Measurements from ENCODE around the gene CDCP2. TPM values are rescaled to one million over a fixed set of nuclear protein-coding genes. Genes with fewer than 3 reads are reported as not detected.

Gene CDCP2
- total RNA-seq, 2 donors from 2014 or later: 0.10 TPM; not detected in 1

DNA sequence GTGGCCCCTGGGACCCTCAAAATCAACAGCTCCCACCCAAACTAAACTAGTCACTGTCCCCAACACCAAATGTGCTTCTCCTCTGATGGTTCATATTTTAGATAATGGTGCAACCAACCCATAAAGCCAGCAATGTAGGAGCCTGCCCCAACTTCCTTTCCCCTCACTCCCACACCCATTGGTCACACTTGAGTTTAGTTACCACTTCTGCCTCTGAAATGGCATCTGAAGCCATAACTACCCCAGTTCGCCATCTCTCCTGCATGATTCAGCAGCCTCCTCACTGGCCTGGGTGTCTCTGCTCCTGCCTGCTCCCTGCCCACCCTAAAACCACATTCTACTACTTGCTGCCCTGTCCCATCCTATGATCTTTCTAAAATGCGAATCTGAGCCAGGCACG is 3.4 kb upstream of the CDCP2 start:
- intact Hi-C loops (cut with DNase I): no loop called here
- TF ChIP-seq, protein P1, sequence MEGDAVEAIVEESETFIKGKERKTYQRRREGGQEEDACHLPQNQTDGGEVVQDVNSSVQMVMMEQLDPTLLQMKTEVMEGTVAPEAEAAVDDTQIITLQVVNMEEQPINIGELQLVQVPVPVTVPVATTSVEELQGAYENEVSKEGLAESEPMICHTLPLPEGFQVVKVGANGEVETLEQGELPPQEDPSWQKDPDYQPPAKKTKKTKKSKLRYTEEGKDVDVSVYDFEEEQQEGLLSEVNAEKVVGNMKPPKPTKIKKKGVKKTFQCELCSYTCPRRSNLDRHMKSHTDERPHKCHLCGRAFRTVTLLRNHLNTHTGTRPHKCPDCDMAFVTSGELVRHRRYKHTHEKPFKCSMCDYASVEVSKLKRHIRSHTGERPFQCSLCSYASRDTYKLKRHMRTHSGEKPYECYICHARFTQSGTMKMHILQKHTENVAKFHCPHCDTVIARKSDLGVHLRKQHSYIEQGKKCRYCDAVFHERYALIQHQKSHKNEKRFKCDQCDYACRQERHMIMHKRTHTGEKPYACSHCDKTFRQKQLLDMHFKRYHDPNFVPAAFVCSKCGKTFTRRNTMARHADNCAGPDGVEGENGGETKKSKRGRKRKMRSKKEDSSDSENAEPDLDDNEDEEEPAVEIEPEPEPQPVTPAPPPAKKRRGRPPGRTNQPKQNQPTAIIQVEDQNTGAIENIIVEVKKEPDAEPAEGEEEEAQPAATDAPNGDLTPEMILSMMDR (IDR thresholded peaks at IDR 0.05): no peak
- Histone ChIP-seq H3K27ac (no peak overlapping the region), H3K4me3 (no peak overlapping the region), H3K9me3 (no peaks in the 10 kb centered on the region), H3K36me3 (no peaks in the 10 kb centered on the region), H3K27me3 (no peaks in the 10 kb centered on the region), H3K9ac (ENCODE audit: low read depth in 2 of 2, low read length in 2 of 2) (no peak overlapping the region), H3K4me1 (no peaks in the 10 kb centered on the region)
- no peak for DNase-seq

DNA sequence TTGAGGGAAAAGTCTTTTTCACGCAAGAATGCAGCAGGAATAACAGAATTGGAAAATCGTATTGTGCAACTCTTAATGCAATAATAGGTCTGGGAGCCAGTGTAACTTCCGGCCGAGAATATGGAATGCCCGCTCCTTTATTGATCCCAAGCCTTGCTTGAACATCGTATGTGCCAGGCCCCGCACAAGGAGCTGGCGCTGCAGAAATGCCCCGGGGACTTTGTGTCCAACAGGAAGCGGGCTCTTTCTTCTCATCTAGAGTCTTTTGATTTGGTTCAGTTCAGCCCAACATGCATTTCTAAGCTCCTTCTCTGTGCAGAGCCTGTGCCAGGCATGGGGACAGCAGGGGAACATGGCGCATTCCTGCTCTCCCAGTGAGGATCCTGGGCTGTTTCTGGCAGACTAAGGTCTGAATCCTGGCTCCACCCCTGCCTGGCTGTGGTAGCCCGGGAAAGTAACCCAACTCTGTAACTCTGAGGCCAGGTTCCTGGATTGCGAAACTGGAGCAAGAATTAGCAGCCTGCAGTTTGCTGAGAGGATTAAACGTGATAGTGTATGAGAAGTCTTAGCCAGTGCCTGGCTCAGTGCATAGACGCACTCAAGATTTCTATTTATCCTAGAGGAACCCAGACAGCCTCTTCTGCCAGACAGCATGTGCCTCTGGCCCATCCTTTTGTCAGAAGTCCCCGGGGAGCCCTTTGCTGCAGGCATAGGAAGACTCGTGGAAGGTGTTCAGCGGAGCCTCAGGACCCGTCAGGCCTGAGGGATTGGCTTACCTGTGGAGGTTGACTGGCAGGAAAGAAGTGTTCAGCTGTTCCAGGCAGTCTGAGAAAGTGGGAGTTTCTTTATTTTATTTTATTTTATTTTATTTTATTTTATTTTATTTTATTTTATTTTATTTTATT is 987 bp upstream of the CDCP2 start:
- Histone ChIP-seq H3K9me3 (no peaks in the 10 kb centered on the region), H3K27ac (no peak overlapping the region), H3K36me3 (no peaks in the 10 kb centered on the region), H3K4me1 (no peaks in the 10 kb centered on the region), H3K27me3 (no peaks in the 10 kb centered on the region), H3K9ac (ENCODE audit: low read depth in 2 of 2, low read length in 2 of 2) (no peak overlapping the region), H3K4me3 (no peak overlapping the region)
- intact Hi-C loops (cut with DNase I): no loop called here
- TF ChIP-seq, protein P1 (IDR thresholded peaks at IDR 0.05): no peak
- DNase-seq: peak; percentile 79

DNA sequence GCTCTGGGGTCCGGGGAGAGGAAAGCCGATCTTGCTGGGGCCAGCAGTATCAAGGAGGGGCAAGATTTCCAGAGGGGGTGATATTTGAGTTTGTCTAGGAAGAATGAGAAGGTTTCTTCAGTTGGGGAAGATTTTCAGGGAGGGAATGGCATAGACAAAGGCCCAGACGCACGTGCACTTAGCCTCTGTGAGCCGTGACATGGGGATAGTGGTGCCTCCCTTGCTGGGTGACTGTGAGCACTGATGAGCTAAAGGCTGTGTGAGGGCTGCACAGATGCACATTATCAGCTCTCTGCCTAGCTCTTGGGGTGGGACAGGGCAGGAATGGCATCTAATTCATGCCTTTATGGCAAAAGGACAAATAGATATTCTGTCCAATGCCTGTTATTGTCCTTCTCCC is 1.8 kb downstream of the CDCP2 start:
- Histone ChIP-seq H3K9me3 (no peaks in the 10 kb centered on the region), H3K27ac (no peak overlapping the region), H3K4me3 (no peak overlapping the region), H3K36me3 (no peaks in the 10 kb centered on the region), H3K9ac (ENCODE audit: low read depth in 2 of 2, low read length in 2 of 2) (no peak overlapping the region), H3K4me1 (no peaks in the 10 kb centered on the region), H3K27me3 (no peaks in the 10 kb centered on the region)
- intact Hi-C loops (cut with DNase I): no loop called here
- no peak for DNase-seq
- TF ChIP-seq, protein P1 (IDR thresholded peaks at IDR 0.05): no peak

DNA sequence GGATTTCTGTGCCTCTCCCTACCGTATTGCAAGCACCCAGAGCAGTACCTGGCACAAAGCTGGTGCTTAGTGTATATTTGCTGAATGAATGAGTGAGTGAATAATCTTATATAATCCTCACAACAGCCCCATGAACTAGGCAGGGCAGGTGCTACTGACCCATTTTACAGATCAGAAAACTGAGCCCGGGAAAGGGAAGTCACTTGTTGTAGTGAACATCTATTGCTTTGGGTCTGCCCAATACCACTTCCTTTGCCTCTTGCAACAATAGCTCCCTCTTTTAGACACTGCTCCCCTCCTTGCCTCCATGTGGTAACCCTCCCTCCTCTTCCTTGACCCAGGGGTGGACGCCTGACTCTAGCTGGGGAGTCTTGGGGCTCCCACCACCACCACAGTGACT is 3.1 kb downstream of the CDCP2 start:
- Histone ChIP-seq H3K4me3 (no peak overlapping the region), H3K4me1 (no peaks in the 10 kb centered on the region), H3K36me3 (no peaks in the 10 kb centered on the region), H3K27me3 (no peaks in the 10 kb centered on the region), H3K9me3 (no peaks in the 10 kb centered on the region), H3K27ac (no peak overlapping the region), H3K9ac (ENCODE audit: low read depth in 2 of 2, low read length in 2 of 2) (no peak overlapping the region)
- intact Hi-C loops (cut with DNase I): no loop called here
- no peak for DNase-seq
- TF ChIP-seq, protein P1 (IDR thresholded peaks at IDR 0.05): no peak

DNA sequence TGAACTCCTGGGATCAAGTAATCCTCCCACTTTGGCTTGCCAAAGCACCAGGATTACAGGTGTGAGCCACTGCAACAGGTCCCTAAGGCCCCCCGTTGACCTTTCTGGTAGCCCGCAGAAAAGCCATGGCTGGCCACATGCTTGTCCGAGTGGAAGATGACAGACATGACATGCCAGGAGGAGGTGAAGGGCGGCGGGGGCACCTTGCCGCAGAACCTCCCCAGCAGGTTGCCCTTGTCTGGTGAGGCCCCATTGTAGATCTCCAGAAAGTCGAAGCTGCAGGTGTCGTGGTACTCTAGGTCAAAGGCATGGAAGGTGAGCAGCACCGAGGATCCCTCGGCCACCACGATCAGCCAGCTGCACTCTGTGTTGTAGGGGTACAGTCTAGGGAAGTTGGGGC is 8.4 kb downstream of the CDCP2 start:
- Histone ChIP-seq H3K4me1 (no peaks in the 10 kb centered on the region), H3K9ac (ENCODE audit: low read depth in 2 of 2, low read length in 2 of 2) (no peak overlapping the region), H3K27me3 (no peaks in the 10 kb centered on the region), H3K27ac (no peak overlapping the region), H3K9me3 (no peaks in the 10 kb centered on the region), H3K4me3 (no peak overlapping the region), H3K36me3 (no peaks in the 10 kb centered on the region)
- intact Hi-C loops (cut with DNase I): no loop called here
- no peak for DNase-seq
- TF ChIP-seq, protein P1 (IDR thresholded peaks at IDR 0.05): no peak
